ENCODE measurements around the gene TBL2. TPM values are rescaled to one million over a fixed set of nuclear protein-coding genes. Genes with fewer than 3 reads are reported as not detected.
A peak's percentile ranks its signal among the peaks of the same experiment; 100 is the strongest.

TBL2 gene
- total RNA-seq, 2 experiments from 2014 or later = 21.5 to 23.6 TPM

DNA sequence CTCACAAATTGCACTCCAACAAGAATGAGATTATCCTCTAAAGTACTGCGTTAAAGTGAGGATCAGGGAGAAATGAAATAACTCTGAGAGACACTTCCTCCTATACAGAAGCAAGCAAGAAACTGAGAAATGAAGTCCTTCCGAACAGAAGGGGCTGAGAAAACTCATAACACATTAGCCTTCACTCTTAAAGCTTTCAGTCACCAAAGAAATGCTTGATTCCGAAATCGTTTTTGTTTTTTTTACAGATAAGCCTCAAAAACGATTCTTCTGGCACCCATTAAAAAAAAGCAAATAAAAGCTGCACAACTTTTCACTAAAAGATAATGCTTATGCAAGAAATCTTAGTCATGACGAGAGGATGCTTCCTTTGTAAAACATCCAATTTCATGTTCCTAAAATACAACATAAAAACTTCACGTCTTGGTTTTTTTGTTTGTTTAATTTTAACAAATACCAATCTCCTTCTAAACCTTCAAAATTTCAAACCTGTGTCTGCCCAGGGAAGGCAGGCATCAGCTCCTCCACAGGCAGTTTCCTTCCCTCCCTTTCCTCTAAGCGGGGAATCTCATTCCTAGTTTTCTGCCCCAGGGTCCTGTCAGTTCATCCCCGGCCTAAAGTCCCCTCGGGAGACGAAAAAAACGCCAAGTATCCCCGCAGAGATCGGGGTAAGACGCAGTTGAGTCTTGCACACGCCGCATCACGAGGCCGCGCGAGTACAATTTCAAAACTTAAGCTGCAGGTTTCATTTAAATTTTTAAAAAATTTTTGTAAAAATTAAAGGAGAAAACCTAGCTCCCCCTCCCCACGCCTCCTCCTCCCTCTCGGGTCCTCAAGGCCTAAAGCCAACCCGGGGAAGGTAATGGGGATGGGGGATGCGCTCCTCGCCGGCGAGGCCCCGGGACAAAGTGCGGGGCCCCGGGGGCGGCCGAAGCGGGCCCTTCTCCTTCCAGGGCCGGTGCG is 57.4 kb downstream of the TBL2 start:
- peak; percentile 17 for DNase-seq
- peaks cover 53% of the 10 kb centered on the region for H3K4me1 Mint-ChIP-seq (ENCODE audit: low read depth)
- H3K27me3 Mint-ChIP-seq (ENCODE audit: low read depth) = no peaks in the 10 kb centered on the region
- intact Hi-C loops (cut with micrococcal nuclease) = loop anchor here (5.0 kb wide), 1 partner anchor 731 kb away; the partner anchor contains the start of gene RFC2
- no peaks in the 10 kb centered on the region for H3K9me3 Mint-ChIP-seq
- peak overlapping the region; percentile 95 for H3K27ac Mint-ChIP-seq
- H3K4me3 Mint-ChIP-seq = peak overlapping the region; percentile 98
- peaks cover 44% of the 10 kb centered on the region for H3K36me3 Mint-ChIP-seq (ENCODE audit: low read depth)
- CTCF ChIA-PET = interaction anchor here (0.6 to 1.9 kb wide), 6 partner anchors 9 to 691 kb away, joined by 3 to 4 read pairs (median 4); no protein-coding TSS in a partner anchor

DNA sequence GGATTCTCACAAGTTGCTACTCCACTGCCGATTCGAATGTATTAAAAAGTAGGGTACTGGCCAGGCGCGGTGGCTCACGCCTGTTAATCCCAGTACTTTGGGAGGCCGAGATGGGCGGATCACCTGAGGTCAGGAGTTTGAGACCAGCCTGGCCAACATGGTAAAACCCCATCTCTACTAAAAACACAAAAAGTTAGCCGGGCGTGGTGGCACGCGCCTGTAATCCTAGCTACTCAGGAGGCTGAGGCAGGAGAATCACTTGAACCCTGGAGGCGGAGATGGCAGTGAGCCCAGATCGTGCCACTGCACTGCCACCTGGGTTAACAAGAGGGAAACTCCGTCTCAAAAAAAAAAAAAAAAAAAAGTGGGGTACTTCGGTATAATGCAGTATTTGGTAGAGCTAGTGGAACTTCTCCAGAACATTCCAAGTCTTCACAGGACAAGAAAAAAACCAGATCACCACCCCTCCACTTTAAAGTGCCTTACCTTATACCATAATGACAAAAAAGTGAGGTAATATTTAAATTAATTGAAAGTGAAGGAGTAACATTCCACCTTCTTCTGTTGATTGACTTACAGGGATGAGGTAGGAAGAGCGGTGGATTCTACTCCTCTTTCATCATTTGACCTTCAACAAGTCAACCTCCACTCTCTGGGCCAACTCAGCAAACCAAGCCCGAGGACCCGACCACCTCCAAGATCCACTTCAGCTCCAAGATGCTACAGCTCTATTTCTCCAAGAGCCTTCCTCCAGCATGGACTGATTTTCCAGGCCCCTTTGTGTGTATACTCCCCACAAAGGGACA is 58.3 kb downstream of the TBL2 start:
- Mint-ChIP-seq H3K4me3 (peak overlapping the region; percentile 98), H3K4me1 (ENCODE audit: low read depth) (peaks cover 47% of the 10 kb centered on the region)
- intact Hi-C loops (cut with micrococcal nuclease) = loop anchor here (5.0 kb wide), 1 partner anchor 732 kb away; the partner anchor contains the start of gene RFC2

GRCh38 chr7:73518470-73518869 is 59.9 kb downstream of the TBL2 start:
- Mint-ChIP-seq H3K27me3 (ENCODE audit: low read depth) (no peaks in the 10 kb centered on the region), H3K27ac (peak overlapping the region; percentile 16), H3K4me3 (peak overlapping the region; percentile 39), H3K9me3 (no peaks in the 10 kb centered on the region), H3K4me1 (ENCODE audit: low read depth) (peaks cover 52% of the 10 kb centered on the region), H3K36me3 (ENCODE audit: low read depth) (peaks cover 58% of the 10 kb centered on the region)
- no peak for DNase-seq
- CTCF ChIA-PET = interaction anchor here (0.7 to 1.6 kb wide), 4 partner anchors 34 to 67 kb away, joined by 3 to 6 read pairs (median 3); partner anchors contain the start of gene TBL2
- intact Hi-C loops (cut with micrococcal nuclease) = no loop called here

More for the DNA sequence above, 58.3 kb downstream of the TBL2 start:
- peak overlapping the region; percentile 95 for H3K27ac Mint-ChIP-seq
- H3K27me3 Mint-ChIP-seq (ENCODE audit: low read depth) = no peaks in the 10 kb centered on the region
- no peaks in the 10 kb centered on the region for H3K9me3 Mint-ChIP-seq
- CTCF ChIA-PET = interaction anchor here (0.7 to 1.9 kb wide), 6 partner anchors 10 to 690 kb away, joined by 3 to 6 read pairs (median 4); partner anchors contain the start of gene TBL2
- peaks cover 46% of the 10 kb centered on the region for H3K36me3 Mint-ChIP-seq (ENCODE audit: low read depth)
- DNase-seq = peak; percentile 40

Other genes starting within 250 kb of the TBL2 start
- under 1 TPM in 1 of 2 experiments, not detected in 1; 0.10 TPM for gene FZD9, start 144.8 kb downstream of the TBL2 start, total RNA-seq
- gene BAZ1B, start 56.3 kb downstream of the TBL2 start, total RNA-seq = 10 to 100 TPM; 67.6 to 69.9 TPM
- gene BCL7B, start 20.9 kb downstream of the TBL2 start, total RNA-seq = 10 to 100 TPM; 38.5 to 44.1 TPM
- gene MLXIPL, start 45.9 kb upstream of the TBL2 start, total RNA-seq = under 1 TPM in 1 of 2 experiments, not detected in 1; 0.22 TPM
- not detected for gene VPS37D, start 89.3 kb upstream of the TBL2 start, total RNA-seq
- gene DNAJC30, start 104.9 kb upstream of the TBL2 start, total RNA-seq = 1 to 10 TPM; 4.2 to 4.4 TPM
- 100 to 1,000 TPM in 1 of 2 experiments, 10 to 100 TPM in 1; 95.1 to 110 TPM for gene BUD23, start 105.0 kb upstream of the TBL2 start, total RNA-seq
- 10 to 100 TPM; 23.7 to 24.1 TPM for gene STX1A, start 141.1 kb upstream of the TBL2 start, total RNA-seq
- 10 to 100 TPM in 1 of 2 experiments, 1 to 10 TPM in 1; 9.4 to 11.3 TPM for gene ABHD11, start 160.2 kb upstream of the TBL2 start, total RNA-seq
- not detected for gene CLDN3, start 191.7 kb upstream of the TBL2 start, total RNA-seq